GM18505 (cell line): ENCODE data around the gene IL22RA1.

Experiments
- ATAC-seq: cut with Tn5 transposase; IDR thresholded peaks from one replicate; pipeline ENCODE4 v1.9.1; 2021; ENCODE audit not compliant: unreplicated experiment
- POLR2A ChIP-seq: IDR thresholded peaks from 4 replicates; pipeline ENCODE4 v1.6.1; 2011; ENCODE audit warnings: borderline replicate concordance; ENCODE audit not compliant: insufficient read depth, insufficient read length; ENCODE audit errors: extremely low read depth

The IL22RA1 gene

DNA sequence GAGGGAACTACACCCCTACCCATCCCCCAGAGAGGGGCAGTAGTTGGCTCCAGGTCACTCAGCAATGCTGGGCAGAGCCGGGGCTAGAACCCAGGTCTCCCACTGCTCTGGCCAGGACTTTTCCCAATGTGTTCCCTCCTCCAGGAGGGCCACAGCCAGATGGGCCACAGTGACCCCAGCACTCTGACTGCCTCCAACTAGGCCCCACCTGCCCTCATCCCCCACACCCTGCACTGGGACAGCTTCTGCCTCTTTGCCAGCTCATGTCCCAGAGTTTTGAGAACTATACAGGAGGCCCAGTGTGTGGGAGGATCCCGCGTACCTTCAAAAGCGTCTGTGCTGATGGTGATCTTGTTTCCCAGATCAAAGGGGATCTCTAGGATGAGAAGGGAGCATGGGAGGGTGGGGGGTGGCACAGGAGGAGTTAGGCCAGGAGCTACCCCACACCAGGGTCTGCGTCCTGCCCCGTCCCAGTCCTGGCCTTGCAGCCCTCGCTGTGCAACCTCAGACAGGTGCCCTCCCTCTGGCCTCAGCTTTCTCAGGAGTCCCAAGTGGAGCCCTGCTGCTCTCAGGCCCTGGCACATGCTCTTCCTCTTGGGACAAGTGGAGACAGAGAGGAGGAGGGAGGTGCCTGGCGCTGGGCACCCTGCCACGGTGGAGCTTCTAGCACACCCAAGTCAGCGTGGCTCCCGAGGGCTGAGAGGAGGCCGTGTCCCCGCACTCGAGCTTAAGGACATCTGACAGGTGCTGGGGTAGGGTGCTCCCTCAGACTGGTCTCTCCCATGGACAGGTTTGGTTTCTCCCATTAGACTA is 53.0 kb downstream of the IL22RA1 start:
- TF ChIP-seq POLR2A: no peak
- ATAC-seq: no peak

DNA sequence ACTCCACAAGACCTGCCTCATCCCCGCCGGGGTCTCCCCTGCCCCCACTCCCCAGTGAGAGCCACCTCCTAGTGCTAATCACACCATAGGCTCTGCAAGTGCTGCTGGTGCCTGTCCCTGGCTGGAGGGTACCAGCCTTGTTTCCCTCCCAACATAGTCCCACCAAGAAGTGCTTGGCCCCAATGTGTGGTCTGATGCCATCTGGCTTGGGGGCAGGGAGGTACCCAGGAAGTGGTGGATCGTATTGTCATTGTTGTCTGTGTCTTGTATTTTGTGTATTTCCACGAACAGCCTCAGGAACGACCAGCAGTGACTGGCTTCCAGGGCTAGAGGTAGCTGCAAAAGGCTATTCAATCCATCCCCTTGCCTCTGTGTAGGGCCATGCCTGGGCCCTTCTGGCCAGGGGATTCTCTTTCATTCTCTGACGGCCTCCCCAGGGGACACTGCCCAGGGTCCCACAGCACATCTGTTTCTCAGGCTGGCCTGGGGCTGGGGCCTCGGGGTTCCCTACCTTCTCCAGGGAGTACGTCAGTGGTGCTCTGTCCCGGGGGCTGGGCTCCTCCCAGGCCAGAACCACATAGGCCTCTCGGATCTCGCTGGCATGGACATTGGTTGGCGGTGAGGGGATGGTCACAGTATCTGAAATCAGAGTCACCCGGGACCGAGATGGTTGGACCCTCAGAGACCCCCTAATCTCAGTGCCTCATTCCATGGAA is 53.8 kb downstream of the IL22RA1 start:
- no peak for TF ChIP-seq POLR2A
- no peak for ATAC-seq

DNA sequence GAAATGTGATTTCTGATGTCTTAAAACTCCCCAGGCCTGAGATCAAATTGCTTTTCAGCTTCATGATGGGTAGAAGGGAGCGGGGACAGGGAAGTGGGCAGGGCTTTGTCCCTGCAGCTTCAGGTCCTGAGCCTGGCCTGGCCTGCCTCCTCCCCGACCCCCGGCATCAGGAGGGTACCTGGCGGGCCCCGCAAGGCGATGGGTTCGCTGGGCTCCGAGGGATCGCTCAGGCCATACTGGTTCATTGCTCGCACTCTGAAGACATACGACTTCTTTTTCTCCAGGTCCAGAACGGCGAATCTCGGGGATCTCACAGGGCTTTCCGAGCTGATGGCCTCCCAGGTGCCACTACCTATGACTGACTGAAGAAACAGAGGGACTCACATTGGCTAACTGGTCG is 56.5 kb downstream of the IL22RA1 start:
- no peak for ATAC-seq
- TF ChIP-seq POLR2A: no peak

DNA sequence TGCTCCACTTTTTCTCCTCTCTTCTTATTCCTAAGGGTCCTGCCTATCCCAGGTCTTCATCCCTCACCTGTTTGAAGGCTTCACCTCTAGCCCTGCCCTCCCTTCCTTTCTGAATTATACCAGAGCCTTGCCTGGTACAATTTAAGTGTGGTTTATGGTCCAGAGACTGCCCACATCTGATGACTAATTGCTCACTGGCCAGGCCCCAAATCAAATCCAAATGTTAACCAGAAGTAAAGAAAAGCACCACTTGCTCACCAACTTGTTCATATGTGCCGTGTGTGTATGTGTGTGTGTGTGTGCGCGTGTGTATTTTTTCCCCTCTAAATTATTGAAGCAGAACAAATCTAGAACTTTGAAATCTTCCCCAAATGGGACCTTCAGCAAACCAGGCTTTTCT is 57.4 kb downstream of the IL22RA1 start:
- ATAC-seq: no peak
- TF ChIP-seq POLR2A: no peak

DNA sequence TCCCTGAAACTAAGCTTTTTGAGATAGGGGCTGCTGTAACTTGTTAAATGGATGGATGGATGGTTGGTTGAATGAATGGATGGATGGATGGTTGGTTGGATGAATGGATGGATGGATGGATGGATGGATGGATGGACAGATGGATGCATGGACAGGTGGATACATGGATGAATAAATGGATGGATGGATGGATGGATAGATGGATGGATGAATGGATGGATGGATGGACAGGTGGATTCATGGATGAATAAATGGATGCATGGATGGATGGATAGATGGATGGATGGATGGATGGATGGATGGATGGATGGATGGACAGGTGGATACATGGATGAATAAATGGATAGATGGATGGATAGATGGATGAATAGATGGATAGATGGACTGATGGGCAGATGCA is 57.9 kb downstream of the IL22RA1 start:
- ATAC-seq: no peak
- no peak for TF ChIP-seq POLR2A

DNA sequence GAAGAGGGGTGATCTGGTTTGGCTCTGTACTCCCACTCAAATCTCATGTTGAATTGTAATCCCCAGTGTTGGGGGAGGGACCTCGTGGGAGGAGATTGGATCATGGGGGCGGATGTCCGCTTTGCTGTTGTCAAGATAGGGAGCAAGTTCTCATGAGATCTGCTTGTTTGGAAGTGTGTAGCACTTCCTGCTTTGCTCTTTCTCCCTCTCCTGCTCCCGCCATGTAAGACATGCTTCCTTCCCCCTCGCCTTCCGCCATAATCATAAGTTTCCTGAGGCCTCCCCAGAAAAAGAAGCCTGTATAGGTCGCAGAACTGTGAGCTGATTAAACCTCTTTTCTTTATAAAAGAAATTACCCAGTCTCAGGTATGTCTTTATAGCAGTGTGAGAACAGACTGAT is 58.9 kb downstream of the IL22RA1 start:
- TF ChIP-seq POLR2A: no peak
- ATAC-seq: no peak

DNA sequence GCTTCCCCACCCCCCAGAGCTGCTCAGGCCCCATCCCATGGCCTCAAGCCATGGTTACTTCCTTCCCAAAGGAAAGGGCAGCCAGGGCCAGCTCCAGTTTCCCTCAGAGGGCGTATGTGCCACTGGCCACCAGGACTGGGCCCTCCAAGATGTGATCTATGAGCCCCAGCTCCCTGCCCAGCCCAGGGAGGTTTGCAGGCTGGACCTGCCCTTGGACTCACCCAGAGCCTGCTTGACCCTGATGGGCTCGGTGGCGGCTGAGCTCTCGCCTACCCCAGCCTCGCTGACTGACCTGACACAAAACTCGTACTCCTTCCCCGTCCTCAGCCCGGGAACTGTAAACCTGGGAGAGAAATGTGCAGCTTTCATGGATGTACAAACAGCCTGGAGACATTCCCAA is 60.6 kb downstream of the IL22RA1 start:
- no peak for ATAC-seq
- TF ChIP-seq POLR2A: no peak

DNA sequence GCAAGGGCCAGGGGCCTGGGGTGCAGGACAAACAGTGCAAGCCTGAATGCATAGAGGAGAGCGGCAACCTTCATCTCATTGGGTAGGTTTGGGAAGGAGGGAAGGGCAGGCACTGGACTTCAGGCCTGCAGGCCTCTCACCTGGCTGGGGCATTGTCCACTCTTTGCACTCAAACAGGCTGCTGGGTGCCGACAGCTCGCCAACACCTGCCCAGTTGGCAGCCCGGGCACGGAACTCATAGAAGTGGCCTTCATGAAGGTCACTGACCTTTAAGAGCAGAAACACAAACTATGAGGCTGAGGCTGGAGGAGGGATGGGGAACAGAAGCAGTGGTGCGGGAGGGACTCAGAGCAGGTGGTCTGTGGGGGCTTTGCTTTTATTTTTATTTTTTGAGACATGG is 61.8 kb downstream of the IL22RA1 start:
- TF ChIP-seq POLR2A: no peak
- no peak for ATAC-seq

DNA sequence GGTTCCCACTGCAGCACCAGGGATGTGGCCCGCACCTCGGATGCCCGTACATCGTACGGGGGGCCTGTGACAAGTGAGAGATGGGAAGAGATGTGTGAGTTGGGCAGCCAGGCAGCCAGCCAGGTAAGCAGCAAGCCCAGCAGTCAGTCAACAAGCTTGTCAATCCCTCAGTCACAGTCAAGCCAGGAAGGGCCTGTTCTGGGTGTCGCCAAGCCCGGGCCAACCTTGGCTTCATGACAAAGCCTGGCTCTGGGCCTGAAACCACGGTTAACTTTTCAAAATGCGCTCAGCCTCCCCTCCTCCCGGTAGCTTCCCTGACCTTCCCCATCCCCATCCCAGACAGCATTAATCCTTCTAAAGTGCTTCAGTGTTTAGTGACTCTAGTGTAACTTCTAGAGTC is 62.8 kb downstream of the IL22RA1 start:
- ATAC-seq: no peak
- no peak for TF ChIP-seq POLR2A

DNA sequence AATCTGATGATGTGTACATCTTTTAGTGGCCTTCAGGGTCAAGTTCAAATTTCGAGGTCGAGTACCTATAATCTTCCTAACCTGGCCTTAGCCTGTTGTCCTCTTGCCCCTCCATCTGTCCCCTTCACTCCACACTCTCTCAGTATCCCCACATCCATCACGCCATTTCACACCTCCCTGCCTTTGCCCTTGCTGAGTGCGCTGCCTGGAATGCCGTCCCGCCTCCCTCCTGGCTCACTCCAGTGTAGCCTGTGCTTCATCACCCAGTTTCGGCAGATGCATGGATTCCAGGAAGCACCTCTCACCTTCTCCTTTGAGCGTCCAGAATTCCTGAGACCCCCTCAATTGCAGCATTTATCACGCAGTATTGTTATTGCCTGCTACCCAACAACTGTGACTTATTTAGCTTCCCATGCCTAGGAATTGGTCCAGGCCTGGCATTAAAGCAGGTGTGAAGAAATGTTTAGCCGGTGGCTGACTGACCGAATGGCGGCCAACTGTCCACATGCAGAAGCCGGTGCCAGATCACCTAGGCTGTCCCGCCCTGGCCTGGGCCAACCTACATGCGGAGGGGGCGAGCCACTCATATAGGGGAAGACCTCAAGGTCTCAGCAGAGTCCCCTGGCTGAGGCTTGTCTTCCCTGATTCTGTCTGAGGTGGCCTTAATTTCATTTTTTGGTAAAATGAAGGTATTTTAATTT is 65.5 kb downstream of the IL22RA1 start:
- no peak for ATAC-seq
- TF ChIP-seq POLR2A: no peak

DNA sequence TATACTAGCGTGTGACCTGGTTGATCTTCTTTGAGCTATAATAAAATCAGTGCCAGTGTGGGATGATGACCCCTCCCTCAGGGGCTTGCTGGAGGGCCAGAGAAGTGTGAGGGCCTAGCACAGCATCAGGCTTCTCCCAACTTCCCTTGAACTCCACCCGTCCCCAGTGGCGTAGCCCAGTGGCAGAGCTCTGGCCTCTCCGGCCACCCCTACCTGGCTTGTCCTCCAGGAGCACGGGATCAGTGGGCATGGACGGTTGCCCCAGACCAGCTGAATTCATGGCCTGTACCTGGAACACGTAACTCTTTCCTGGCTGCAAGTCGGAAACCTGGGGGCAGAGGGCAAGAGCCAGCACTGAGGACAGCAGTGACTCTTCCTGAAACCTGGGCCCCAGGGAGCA is 67.0 kb downstream of the IL22RA1 start:
- TF ChIP-seq POLR2A: no peak
- ATAC-seq: no peak

DNA sequence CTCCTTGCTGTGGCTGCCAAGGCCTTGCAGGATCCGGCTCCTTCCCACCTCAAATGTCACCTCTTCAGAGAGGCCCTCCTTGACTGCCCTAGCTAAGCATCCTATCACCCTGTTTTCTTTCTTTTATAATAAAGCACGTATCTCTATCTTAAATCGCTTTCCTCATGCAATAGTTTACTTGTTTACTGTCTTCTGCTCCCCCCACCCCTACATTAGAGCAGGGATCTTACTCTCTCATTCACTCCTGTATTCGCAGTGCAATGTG is 67.4 kb downstream of the IL22RA1 start:
- no peak for ATAC-seq
- no peak for TF ChIP-seq POLR2A

DNA sequence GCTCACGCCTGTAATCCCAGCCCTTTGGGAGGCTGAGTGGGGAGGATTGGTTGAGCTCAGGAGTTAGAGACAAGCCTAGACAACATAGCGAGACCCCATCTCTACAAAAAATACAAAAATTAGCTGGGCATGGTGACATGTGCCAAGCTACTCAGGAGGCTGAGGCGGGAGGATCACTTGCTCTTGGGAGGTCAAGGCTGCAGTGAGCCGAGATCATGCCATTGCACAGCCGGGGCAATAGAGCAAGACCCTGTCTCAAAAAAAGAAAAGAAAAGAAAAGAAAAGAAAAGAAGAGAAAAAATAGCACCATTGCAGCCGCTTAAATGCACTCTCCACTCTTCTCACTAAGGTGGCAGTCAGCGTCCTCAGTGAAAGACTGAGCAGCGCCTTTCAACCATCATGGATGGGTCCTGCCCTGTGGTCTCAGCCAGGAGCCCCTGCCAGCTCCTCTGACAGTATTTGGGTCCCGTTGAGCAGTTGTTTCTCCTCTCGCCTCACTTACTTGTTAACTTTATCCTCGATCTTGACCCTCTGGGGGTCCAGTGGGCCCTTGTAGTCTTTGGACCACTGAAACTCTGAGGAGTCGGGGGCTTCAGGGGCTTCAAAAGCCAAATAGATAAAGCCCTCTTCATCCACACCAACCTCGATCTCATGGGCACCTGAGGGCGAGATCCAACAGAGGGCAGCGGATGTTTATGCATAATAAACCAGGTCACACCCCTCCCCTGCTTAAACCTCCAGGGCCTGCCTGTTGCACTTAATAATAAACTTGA is 67.9 kb downstream of the IL22RA1 start:
- TF ChIP-seq POLR2A: no peak
- ATAC-seq: no peak
